PC-9 (cell line): ENCODE measurements around the gene PRLHR.

Experiments
- EZH2 ChIP-seq: fragments of 200-600 bp; sonication (generic); IDR thresholded peaks from 2 replicates; pipeline ENCODE4 v1.8.0; 2017; ENCODE audit warnings: antibody characterized with exemption, low read depth
- TF ChIP-seq, protein P1 (sequence below): fragments of 200-600 bp; sonication (generic); conservative IDR thresholded peaks from 2 replicates; pipeline ENCODE4 v1.6.1; 2017; ENCODE audit warnings: mixed run types, antibody characterized with exemption, mild to moderate bottlenecking, moderate library complexity

DNA sequence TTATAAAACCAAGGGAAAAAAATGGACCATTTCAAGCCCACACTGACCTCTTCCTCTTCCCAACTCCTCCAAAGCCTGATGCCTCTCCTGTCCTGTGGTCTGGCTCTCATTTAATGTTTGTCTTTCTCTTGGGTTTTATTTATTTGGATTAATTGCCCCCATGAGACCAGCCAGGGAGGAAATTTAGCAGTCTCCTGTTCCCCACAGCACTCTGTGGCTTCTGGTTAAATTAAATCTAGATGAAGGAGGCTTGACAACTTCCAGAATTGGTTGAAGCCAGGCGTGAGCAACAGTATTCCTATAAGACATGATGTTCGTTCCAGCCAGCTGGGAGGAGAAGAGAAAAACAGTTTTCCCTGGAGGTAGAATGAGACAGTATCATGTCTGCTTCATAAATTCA lies 15.1 kb upstream of the PRLHR start:
- TF ChIP-seq, protein P1, sequence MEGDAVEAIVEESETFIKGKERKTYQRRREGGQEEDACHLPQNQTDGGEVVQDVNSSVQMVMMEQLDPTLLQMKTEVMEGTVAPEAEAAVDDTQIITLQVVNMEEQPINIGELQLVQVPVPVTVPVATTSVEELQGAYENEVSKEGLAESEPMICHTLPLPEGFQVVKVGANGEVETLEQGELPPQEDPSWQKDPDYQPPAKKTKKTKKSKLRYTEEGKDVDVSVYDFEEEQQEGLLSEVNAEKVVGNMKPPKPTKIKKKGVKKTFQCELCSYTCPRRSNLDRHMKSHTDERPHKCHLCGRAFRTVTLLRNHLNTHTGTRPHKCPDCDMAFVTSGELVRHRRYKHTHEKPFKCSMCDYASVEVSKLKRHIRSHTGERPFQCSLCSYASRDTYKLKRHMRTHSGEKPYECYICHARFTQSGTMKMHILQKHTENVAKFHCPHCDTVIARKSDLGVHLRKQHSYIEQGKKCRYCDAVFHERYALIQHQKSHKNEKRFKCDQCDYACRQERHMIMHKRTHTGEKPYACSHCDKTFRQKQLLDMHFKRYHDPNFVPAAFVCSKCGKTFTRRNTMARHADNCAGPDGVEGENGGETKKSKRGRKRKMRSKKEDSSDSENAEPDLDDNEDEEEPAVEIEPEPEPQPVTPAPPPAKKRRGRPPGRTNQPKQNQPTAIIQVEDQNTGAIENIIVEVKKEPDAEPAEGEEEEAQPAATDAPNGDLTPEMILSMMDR: no peak
- TF ChIP-seq EZH2: no peak
